T-helper 1 cell treated with Interleukin-12 subunit alpha and Interleukin-12 subunit beta and Interleukin-4 antibody, amounts not matched to agents 30 μg/mL and 1 μg/mL, for 36 hours (primary cell): Measurements from ENCODE around the gene SEC14L1.
"Not testable (repeated sequence)": the region's sequence is repeated elsewhere in the genome, so short reads cannot be mapped to it uniquely, and the experiment has no call there.

Experiments
- H3K27ac Mint-ChIP-seq: one replicate; pipeline ENCODE4 v1.8.0; 2021; ENCODE audit warnings: mild to moderate bottlenecking, mixed read lengths
- H3K27me3 Mint-ChIP-seq: one replicate; pipeline ENCODE4 v1.8.0; 2021; ENCODE audit warnings: low read depth, mixed read lengths
- H3K36me3 Mint-ChIP-seq: one replicate; pipeline ENCODE4 v1.8.0; 2021; ENCODE audit warnings: low read depth, mixed read lengths
- H3K4me1 Mint-ChIP-seq: one replicate; pipeline ENCODE4 v1.8.0; 2021; ENCODE audit warnings: low read depth, mixed read lengths
- H3K4me3 Mint-ChIP-seq: one replicate; pipeline ENCODE4 v1.8.0; 2021; ENCODE audit warnings: mild to moderate bottlenecking, moderate library complexity, mixed read lengths
- H3K9me3 Mint-ChIP-seq: one replicate; pipeline ENCODE4 v1.8.0; 2021; ENCODE audit warnings: mixed read lengths

Gene SEC14L1

GRCh38 chr17:77242118-77242851 lies 101.5 kb downstream of the SEC14L1 start:
- Mint-ChIP-seq H3K36me3 (no peaks in the 10 kb centered on the region), H3K4me3 (no peak overlapping the region), H3K9me3 (no peaks in the 10 kb centered on the region), H3K27ac (no peak overlapping the region), H3K4me1 (peaks cover 9% of the 10 kb centered on the region), H3K27me3 (no peaks in the 10 kb centered on the region)

- H3K27ac Mint-ChIP-seq, result peak overlapping the region; percentile 67
These were observed 104.6 kb downstream of the SEC14L1 start for GRCh38 chr17:77245162-77245926.

DNA sequence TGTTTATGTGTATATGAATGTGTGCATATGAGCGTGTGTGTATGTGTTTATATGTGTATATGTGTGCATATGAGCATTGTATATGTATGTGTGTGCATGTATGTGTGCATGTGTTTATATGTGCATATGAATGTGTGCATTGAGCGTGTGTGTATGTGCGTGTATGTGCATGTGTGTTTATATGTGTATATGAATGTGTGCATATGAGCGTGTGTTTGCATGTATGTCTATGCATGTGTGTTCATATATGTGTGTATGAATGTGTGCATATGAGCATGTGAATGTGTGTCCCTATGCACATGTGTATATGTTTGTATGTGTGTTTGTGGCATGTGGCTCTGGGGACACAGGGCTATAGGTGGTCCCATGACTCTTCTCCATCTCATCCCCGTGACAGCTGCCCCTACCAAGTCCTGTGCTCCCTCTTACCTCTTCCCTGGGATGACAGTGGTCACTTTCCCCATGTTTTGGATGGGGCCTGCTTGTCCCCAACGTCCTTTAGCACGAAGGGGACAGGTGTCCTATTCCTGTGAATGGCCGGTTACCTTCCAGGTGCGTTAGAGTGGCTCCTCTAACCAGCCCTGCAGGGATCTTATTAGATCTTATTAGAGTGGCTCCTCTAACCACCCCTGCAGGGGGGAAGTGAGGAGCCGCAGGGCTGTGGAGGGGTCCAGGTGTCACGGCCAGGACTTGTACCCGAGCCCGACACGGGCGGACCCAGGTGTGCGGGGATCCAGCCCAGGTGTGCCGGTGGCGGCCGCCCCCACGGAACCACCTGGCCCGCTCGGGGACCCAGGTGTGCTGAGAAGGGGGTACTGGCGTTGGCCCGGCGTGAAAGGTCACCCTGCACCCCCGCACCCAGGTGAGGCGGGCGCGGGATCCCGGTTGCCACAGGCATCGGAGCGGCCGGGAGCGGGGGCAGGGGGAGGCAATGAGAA lies 105.6 kb downstream of the SEC14L1 start:
- Mint-ChIP-seq H3K4me3 (peak overlapping the region; percentile 37), H3K27ac (no peak overlapping the region), H3K36me3 (no peaks in the 10 kb centered on the region), H3K9me3 (no peaks in the 10 kb centered on the region), H3K27me3 (peaks cover 18% of the 10 kb centered on the region), H3K4me1 (peaks cover 13% of the 10 kb centered on the region)

More at GRCh38 chr17:77245162-77245926, 104.6 kb downstream of the SEC14L1 start:
- no peak overlapping the region for H3K4me3 Mint-ChIP-seq
- peaks cover 18% of the 10 kb centered on the region for H3K27me3 Mint-ChIP-seq
- H3K36me3 Mint-ChIP-seq, result no peaks in the 10 kb centered on the region
- no peaks in the 10 kb centered on the region for H3K9me3 Mint-ChIP-seq
- H3K4me1 Mint-ChIP-seq, result peaks cover 13% of the 10 kb centered on the region

DNA sequence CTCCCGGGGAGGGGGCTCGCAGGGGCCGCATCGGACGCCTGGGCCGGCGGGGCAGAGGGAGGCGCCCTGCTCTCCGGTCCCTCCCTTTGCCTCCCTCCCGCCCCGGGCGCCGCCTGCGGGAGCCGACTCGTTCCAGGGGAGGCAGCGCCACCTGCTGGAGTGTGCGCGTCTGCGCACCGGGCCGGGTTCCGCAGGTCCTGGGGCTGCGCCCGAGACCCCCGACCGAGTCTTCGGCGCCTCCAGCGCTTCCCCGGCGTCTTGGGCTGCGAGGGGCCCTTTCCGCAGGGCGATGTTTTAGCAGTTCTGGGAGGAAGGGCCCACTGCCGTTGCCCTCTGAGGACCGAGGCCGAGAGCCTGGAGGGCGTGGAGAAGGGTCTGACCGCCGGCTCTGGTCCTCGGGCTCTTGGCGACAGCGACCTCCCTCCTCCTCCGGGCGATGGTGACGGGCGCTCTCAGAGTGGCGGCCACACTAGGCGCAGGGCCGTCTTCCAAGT lies 106.3 kb downstream of the SEC14L1 start:
- no peaks in the 10 kb centered on the region for H3K9me3 Mint-ChIP-seq
- no peak overlapping the region for H3K27ac Mint-ChIP-seq
- peaks cover 22% of the 10 kb centered on the region for H3K27me3 Mint-ChIP-seq
- peak overlapping the region; percentile 71 for H3K4me3 Mint-ChIP-seq
- peaks cover 13% of the 10 kb centered on the region for H3K4me1 Mint-ChIP-seq
- no peaks in the 10 kb centered on the region for H3K36me3 Mint-ChIP-seq

GRCh38 chr17:77247609-77248008 lies 106.8 kb downstream of the SEC14L1 start:
- Mint-ChIP-seq H3K4me1 (peaks cover 13% of the 10 kb centered on the region), H3K9me3 (no peaks in the 10 kb centered on the region), H3K4me3 (peak overlapping the region; percentile 71), H3K27me3 (peaks cover 22% of the 10 kb centered on the region), H3K36me3 (no peaks in the 10 kb centered on the region), H3K27ac (no peak overlapping the region)

DNA sequence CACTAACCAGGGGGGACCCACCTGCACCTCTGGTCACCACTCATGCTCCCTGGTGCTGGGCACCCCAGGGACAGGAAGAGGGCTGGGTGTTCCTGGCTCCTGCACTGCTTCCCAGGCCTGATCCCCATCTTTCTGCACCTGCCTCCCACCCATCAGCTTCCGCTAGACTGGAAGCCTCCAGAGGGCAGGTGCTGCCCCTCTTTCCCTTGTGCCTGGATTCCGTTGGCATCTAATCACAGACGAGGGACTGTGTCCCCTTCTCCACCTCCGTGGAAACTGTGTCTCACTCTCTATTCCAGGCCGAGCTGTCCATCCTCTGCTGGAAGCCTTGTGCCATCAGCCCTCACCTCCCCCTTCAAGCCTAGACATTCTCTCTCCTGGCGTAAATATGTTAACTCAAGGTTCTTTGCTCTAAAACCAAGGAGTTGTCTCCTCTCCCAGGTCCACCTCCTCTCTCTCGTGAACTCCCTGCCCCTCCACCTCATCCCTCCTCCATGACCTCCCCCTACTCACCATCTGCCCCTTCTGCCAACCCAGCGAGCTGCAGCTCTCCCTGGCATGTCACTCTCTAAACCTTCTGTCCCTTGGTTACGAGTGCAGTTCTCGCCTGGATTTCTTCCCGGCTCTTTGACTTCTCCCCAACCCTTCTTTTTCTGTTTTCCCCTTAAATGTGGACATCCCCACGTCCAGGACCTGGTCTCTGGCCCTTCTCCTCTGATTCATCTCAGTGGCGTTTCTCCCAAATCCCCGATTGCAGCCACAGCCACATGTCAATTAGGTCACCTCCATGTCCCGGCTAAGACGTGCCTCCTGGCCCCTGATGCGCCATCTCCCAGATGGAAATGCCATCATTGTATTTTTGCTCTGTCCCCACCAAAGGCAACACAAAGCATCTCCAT lies 107.7 kb downstream of the SEC14L1 start:
- Mint-ChIP-seq H3K27ac (no peak overlapping the region), H3K36me3 (no peaks in the 10 kb centered on the region), H3K9me3 (no peaks in the 10 kb centered on the region), H3K27me3 (peaks cover 22% of the 10 kb centered on the region), H3K4me3 (peak overlapping the region; percentile 8), H3K4me1 (peaks cover 13% of the 10 kb centered on the region)

DNA sequence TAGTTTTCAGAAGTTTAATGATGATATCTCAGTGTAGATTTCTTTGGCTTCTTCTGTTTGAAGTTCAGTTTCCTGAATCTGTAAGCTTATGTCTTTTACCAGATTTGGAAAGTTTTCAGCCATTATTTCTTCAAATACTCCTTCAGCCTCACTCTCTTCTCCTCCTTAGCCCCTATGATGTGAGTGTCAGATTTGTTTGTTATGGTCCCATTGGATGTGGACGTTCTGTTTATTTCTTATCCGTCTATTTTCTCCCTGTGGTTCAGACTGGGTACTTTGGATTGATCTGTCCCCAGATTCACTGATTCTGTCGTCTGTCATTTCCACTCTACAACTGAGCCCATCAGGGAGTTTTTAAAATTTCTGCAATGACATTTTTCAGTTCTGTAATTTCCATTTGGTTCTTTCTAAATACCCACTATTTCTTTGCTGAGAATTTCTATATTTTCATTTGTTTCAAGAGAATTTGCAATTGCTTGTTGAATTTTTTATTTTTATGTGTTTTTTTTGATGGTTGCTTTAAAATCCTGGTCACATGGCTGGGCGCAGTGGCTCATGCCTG lies 110.9 kb downstream of the SEC14L1 start:
- H3K27me3 Mint-ChIP-seq, result peaks cover 22% of the 10 kb centered on the region

GRCh38 chr17:77252306-77252705 lies 111.5 kb downstream of the SEC14L1 start:
- H3K9me3 Mint-ChIP-seq, H3K4me3 Mint-ChIP-seq, H3K36me3 Mint-ChIP-seq, H3K4me1 Mint-ChIP-seq, H3K27ac Mint-ChIP-seq: not testable (repeated sequence)
- peaks cover 22% of the 10 kb centered on the region for H3K27me3 Mint-ChIP-seq

More for the DNA sequence above, 110.9 kb downstream of the SEC14L1 start:
- H3K4me1 Mint-ChIP-seq, result peaks cover 5% of the 10 kb centered on the region
- no peak overlapping the region for H3K27ac Mint-ChIP-seq
- H3K4me3 Mint-ChIP-seq, result no peak overlapping the region
- no peaks in the 10 kb centered on the region for H3K9me3 Mint-ChIP-seq
- H3K36me3 Mint-ChIP-seq, result no peaks in the 10 kb centered on the region

- H3K36me3 Mint-ChIP-seq, result no peaks in the 10 kb centered on the region
- H3K27me3 Mint-ChIP-seq, result peaks cover 17% of the 10 kb centered on the region
- no peak overlapping the region for H3K4me3 Mint-ChIP-seq
- no peaks in the 10 kb centered on the region for H3K4me1 Mint-ChIP-seq
- H3K27ac Mint-ChIP-seq, result no peak overlapping the region
- H3K9me3 Mint-ChIP-seq, result no peaks in the 10 kb centered on the region
These were observed 112.9 kb downstream of the SEC14L1 start for GRCh38 chr17:77253611-77254051.

DNA sequence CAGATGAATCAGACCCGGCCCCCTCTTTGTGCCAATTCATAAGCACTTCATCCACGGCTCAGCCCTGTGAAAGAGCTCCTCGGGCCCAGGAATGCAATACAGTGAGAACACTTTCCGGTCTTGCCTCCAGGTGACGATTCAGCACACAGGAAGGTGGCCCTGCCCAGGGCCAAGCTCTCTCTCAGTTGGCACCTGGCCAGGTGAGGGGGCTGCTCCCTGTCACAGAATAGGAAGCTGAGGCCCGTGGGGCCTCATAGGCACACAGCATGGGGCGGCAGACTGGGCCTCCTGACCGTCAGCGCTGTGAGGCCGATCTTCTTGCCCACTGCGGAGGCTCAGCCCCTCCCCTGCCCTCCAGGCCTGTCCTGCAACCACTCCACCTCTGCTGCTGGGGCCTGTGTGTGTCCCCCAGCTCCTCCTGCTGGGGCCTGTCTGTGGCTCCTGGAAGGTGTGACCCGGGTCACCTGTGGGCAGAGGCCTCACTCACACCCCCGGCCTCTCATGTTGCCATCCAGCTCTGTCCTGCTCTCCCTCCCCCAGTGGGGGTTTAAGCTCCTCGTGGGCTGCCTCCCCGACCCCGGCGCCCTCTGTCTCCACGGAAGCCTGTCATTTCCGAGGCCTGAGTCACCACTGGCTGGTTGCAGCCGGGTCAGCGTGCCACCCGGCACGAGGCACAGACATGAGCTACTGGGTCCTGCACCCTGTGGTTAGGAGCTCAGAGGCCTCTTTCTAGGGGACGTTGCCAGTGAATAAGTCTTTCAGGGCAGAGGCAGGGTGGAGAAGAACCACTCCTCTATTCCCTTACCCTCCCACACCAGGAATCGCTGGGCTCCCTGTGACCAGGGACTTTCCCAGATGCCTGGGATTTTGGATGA lies 114.4 kb downstream of the SEC14L1 start:
- Mint-ChIP-seq H3K36me3 (no peaks in the 10 kb centered on the region), H3K27me3 (peaks cover 4% of the 10 kb centered on the region), H3K9me3 (no peaks in the 10 kb centered on the region), H3K27ac (no peak overlapping the region), H3K4me1 (no peaks in the 10 kb centered on the region), H3K4me3 (no peak overlapping the region)

DNA sequence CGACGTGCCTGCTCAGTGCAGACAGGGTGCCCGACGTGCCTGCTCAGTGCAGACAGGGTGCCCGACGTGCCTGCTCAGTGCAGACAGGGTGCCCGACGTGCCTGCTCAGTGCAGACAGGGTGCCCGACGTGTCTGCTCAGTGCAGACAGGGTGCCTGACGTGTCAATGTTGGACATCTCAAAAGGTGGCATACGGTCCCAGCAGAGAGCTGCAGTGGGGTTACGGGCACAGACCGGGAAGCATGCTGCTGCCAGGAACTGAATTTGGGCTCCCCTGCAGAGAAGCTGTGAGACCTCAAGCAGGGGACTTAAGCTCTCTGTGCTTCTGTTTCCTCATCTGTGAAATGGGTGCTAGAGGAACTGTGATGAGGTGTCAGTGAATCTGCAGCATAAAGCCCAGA lies 115.2 kb downstream of the SEC14L1 start:
- H3K36me3 Mint-ChIP-seq, result not testable (repeated sequence)

GRCh38 chr17:77256710-77257109 lies 115.9 kb downstream of the SEC14L1 start:
- no peaks in the 10 kb centered on the region for H3K9me3 Mint-ChIP-seq
- H3K36me3 Mint-ChIP-seq, result no peaks in the 10 kb centered on the region
- peaks cover 1% of the 10 kb centered on the region for H3K27me3 Mint-ChIP-seq
- H3K4me1 Mint-ChIP-seq, result no peaks in the 10 kb centered on the region
- H3K27ac Mint-ChIP-seq, result no peak overlapping the region
- H3K4me3 Mint-ChIP-seq, result no peak overlapping the region

More for the DNA sequence above, 115.2 kb downstream of the SEC14L1 start:
- H3K4me1 Mint-ChIP-seq, H3K27me3 Mint-ChIP-seq, H3K4me3 Mint-ChIP-seq, H3K9me3 Mint-ChIP-seq, H3K27ac Mint-ChIP-seq: not testable (repeated sequence)
